Lower leg skin (tissue), 3 donors: Measurements from ENCODE around the gene NTHL1.

ENCODE experiments used
- POLR2A ChIP-seq, 2 donors: fragments of 450-650 bp; IDR thresholded peaks; one replicate each; pipeline ENCODE4 v1.6.1; 2016 to 2017; ENCODE audit warnings: antibody characterized with exemption in 2 of 2, mild to moderate bottlenecking in 1 of 2, moderate library complexity in 1 of 2
- TF ChIP-seq, protein P1 (sequence below), 3 donors: fragments of 450-650 bp; IDR thresholded peaks; one replicate each; pipeline ENCODE4 v1.5.1; 2016; ENCODE audit warnings: antibody characterized with exemption in 3 of 3, mild to moderate bottlenecking in 3 of 3, moderate library complexity in 2 of 3

DNA sequence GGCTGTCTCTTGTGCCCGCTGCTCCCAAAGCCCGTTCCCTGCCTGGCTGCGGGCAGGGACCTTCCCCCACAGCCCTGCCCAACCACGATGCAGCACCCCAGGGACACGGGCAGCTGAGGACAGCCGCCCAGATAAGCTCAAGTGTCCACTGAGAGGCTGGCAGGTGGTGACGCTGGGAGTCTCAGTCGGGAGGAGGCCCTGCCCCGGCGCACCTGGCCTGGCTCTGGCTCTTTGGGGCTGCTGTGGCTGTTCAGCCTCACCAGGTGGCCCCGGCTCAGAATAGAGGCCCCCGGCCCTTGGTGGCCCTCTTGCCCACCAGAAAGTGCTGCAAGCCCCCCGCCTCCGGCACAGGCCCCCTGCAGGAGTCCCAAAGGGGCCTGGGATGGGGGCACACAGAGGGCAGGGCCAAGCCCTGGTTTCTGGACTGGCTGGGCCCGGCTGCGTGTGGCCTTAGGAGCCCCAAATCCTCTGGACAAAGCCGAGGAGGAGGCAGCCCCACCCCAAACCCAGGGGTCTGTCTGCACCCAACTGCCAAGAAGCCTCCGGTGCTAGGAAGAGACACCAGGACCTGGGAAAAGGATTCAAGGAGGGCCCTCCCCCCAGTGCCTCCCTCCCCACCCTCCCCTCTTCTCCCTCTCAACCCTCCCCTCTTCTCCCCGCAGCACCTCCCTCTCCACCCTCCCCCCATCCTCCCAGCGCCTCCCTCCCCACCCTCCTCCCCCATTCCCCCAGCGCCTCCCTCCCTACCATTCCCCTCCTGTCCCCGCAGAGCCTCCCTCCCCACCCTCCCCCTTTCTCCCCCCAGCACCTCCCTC, 5.3 kb downstream of the NTHL1 start:
- no peak for TF ChIP-seq POLR2A (IDR thresholded peaks at IDR 0.05)
- TF ChIP-seq, protein P1, sequence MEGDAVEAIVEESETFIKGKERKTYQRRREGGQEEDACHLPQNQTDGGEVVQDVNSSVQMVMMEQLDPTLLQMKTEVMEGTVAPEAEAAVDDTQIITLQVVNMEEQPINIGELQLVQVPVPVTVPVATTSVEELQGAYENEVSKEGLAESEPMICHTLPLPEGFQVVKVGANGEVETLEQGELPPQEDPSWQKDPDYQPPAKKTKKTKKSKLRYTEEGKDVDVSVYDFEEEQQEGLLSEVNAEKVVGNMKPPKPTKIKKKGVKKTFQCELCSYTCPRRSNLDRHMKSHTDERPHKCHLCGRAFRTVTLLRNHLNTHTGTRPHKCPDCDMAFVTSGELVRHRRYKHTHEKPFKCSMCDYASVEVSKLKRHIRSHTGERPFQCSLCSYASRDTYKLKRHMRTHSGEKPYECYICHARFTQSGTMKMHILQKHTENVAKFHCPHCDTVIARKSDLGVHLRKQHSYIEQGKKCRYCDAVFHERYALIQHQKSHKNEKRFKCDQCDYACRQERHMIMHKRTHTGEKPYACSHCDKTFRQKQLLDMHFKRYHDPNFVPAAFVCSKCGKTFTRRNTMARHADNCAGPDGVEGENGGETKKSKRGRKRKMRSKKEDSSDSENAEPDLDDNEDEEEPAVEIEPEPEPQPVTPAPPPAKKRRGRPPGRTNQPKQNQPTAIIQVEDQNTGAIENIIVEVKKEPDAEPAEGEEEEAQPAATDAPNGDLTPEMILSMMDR (IDR thresholded peaks at IDR 0.05), result no peak
